Kidney (tissue), 14 donors: ENCODE measurements around the gene GALP. TPM values are rescaled to one million over a fixed set of nuclear protein-coding genes. Genes with fewer than 3 reads are reported as not detected.

Experiments
- DNase-seq, 5 donors: peaks; one replicate each; pipeline ENCODE4 v3.0.0-alpha.2; 2013 to 2020
- FAIRE-seq: peaks from 2 replicates; lab custom pipeline; 2012; peaks lifted over from hg19 to GRCh38; lab: Jason Lieb, UNC
- H3K27ac ChIP-seq, 2 donors: one replicate each; pipeline ENCODE4 v1.7.0; 2013; ENCODE audit warnings: low read depth in 2 of 2, low read length in 2 of 2, inconsistent platforms in 1 of 2
- H3K27me3 ChIP-seq: one replicate; pipeline ENCODE4 v1.7.1; 2013; ENCODE audit warnings: low read length, inconsistent platforms; ENCODE audit not compliant: control insufficient read depth, insufficient read depth
- H3K36me3 ChIP-seq, 3 donors: one replicate each; pipeline versions ENCODE4 v1.7.0 to v1.7.1; 2013; ENCODE audit warnings: low read length in 3 of 3, control low read depth in 1 of 3, inconsistent platforms in 1 of 3; ENCODE audit not compliant: insufficient read depth in 3 of 3, control insufficient read depth in 2 of 3
- H3K4me1 ChIP-seq, 3 donors: one replicate each; pipeline versions ENCODE4 v1.7.0 to v1.7.1; 2013; ENCODE audit warnings: low read length in 3 of 3, inconsistent platforms in 1 of 3, low read depth in 1 of 3; ENCODE audit not compliant: control insufficient read depth in 2 of 3, insufficient read depth in 2 of 3
- H3K4me3 ChIP-seq, 3 donors: one replicate each; pipeline versions ENCODE4 v1.7.0 to v1.8.1; 2013; ENCODE audit warnings: low read length in 3 of 3, control low read depth in 1 of 3, inconsistent platforms in 1 of 3
- H3K9ac ChIP-seq, 3 donors: one replicate each; pipeline versions ENCODE4 v1.7.0 to v1.7.1; 2013; ENCODE audit warnings: low read length in 3 of 3, control low read depth in 1 of 3, inconsistent platforms in 1 of 3
- H3K9me3 ChIP-seq, 3 donors: one replicate each; pipeline versions ENCODE4 v1.7.0 to v1.7.1; 2013; ENCODE audit warnings: low read length in 3 of 3, control low read depth in 1 of 3, inconsistent platforms in 1 of 3; ENCODE audit not compliant: control insufficient read depth in 2 of 3, insufficient read depth in 1 of 3
- intact Hi-C: fragments of 100-400 bp; cut with DNase I; formaldehyde crosslinking; loops from one replicate; pipeline ENCODE4 v1.11.1; 2022
- polyA plus RNA-seq: library from polyadenylated mRNA; stranded (reverse); fragments of 350-450 nt; fragmentation: Illumina TruSeq; extraction: RNeasy Lipid Tissue Mini Kit (QIAGEN cat#74804); gene quantifications from one replicate; pipeline ENCODE4 v1.2.3, GENCODE V29; 2014; ENCODE audit warnings: low read depth, low replicate concordance; ENCODE audit not compliant: insufficient read depth
- total RNA-seq: library from RNA; stranded (reverse); fragmentation: NEBNext Ultra II Directional; extraction: Animal tissue kit (Norgen Biotek cat#: 25700); gene quantifications from one replicate; pipeline ENCODE4 v1.2.1, GENCODE V29; 2021
- TF ChIP-seq, protein P1 (sequence below): IDR thresholded peaks from 3 replicates; pipeline ENCODE4 v1.5.1; 2012; ENCODE audit warnings: mild to moderate bottlenecking, moderate library complexity, borderline replicate concordance; ENCODE audit not compliant: insufficient read depth; ENCODE audit errors: extremely low read depth
- donor health status: control.
- donor health status: control.
- donor health status: control.
- donor health status: control.
- donor health status: control.
- donor health status: DM: yes; HTN: yes; CAD: no.
- donor health status: Normal renal cell carcinoma (clear cell type).

Gene GALP
- total and polyA plus RNA-seq, 2 donors from 2014 or later = not detected

DNA sequence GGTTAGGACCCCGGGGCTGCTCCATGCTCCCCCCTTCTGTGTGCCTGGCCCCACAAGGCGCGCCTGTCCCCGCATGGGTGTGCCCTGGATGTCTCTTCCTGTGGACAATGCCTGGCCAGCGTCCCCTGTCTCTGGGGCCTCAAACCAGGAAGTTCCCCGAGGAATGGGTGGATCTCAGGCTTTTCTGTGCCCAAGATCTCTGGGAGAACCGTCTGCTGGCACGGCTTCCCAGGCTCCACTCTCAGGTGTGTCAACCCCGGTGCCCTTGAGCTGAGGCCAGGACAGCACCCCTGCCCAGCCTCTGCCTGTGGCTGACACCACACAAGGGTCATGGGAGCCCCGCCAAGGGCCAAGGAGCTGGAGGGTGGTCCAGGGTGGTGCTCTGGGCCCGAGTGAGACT is 19.0 kb upstream of the GALP start:
- FAIRE-seq = no peak
- H3K9ac ChIP-seq = no peak overlapping the region
- H3K4me3 ChIP-seq = no peak overlapping the region
- no peaks in the 10 kb centered on the region for H3K9me3 ChIP-seq
- TF ChIP-seq, protein P1, sequence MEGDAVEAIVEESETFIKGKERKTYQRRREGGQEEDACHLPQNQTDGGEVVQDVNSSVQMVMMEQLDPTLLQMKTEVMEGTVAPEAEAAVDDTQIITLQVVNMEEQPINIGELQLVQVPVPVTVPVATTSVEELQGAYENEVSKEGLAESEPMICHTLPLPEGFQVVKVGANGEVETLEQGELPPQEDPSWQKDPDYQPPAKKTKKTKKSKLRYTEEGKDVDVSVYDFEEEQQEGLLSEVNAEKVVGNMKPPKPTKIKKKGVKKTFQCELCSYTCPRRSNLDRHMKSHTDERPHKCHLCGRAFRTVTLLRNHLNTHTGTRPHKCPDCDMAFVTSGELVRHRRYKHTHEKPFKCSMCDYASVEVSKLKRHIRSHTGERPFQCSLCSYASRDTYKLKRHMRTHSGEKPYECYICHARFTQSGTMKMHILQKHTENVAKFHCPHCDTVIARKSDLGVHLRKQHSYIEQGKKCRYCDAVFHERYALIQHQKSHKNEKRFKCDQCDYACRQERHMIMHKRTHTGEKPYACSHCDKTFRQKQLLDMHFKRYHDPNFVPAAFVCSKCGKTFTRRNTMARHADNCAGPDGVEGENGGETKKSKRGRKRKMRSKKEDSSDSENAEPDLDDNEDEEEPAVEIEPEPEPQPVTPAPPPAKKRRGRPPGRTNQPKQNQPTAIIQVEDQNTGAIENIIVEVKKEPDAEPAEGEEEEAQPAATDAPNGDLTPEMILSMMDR = no peak
- no peaks in the 10 kb centered on the region for H3K27me3 ChIP-seq
- peaks cover 4 to 17% (median 12%) of the 10 kb centered on the region in 3 donors for H3K36me3 ChIP-seq
- no peaks in the 10 kb centered on the region for H3K4me1 ChIP-seq
- intact Hi-C loops = loop anchor here (10.0 kb wide), 1 partner anchor 52 kb away; no protein-coding TSS in a partner anchor
- DNase-seq = no peak
- H3K27ac ChIP-seq = peak overlapping the region in 1 of 2 donors; percentile 51

DNA sequence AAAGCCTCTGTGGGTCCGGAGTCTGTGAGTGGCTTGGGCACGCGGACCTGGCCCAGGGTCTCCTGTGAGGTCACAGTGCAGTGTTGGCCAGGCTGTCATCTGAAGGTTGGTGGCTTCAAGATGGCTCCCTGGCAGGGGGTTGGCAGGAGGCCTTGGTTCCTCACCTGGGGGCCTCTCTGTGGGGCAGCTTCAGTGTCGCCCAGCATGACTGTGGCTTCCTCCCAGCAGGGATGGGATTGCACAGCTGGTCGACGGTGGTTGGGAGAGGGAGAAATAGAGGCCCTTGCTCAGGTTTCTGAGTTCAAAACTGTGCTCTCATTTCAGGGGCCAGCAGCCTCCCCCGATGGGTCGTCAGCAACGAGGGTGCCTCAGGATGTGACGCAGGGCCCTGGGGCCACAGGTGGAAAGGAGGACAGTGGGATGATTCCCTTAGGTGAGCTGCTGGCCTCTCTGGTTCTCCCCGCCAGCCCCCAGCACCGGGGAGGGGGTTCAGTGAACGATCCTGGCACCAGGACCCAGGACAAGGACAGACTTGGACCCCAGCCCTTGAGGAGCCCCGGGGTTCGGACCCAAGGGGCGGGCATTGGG is 17.5 kb upstream of the GALP start:
- TF ChIP-seq, protein P1 = no peak
- Histone ChIP-seq H3K9me3 (no peaks in the 10 kb centered on the region), H3K27ac (no peak overlapping the region), H3K36me3 (peaks cover 4 to 17% (median 12%) of the 10 kb centered on the region in 3 donors), H3K27me3 (no peaks in the 10 kb centered on the region), H3K9ac (no peak overlapping the region), H3K4me3 (no peak overlapping the region), H3K4me1 (no peaks in the 10 kb centered on the region)
- intact Hi-C loops = loop anchor here (10.0 kb wide), 1 partner anchor 53 kb away; no protein-coding TSS in a partner anchor
- FAIRE-seq (no peak), DNase-seq (no peak)

DNA sequence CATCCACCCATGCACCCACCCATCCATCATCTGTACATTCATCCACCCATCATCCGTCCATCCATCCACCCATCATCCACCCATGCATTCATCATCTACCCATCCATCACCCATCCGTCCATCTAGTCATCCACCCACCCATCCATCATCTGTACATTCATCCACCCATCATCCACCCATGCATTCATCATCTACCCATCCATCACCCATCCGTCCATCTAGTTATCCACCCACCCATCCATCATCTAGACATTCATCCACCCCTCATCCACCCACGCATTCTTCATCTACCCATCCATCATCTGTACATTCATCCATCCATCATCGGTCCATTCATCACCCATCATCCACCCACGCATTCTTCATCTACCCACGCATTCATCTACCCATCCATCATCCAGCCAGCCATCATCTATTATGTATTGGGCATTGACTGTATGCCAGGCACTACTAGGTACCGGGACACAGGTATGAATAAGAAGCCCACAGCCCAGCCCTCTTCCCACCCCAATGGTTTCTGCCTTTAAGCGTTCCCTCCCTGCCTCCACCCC is 16.7 kb upstream of the GALP start:
- TF ChIP-seq, protein P1 = no peak
- Histone ChIP-seq H3K27me3 (no peaks in the 10 kb centered on the region), H3K9ac (no peak overlapping the region), H3K9me3 (no peaks in the 10 kb centered on the region), H3K4me3 (no peak overlapping the region), H3K4me1 (no peaks in the 10 kb centered on the region), H3K36me3 (peaks cover 4 to 17% (median 12%) of the 10 kb centered on the region in 3 donors), H3K27ac (no peak overlapping the region)
- DNase-seq (no peak), FAIRE-seq (no peak)
- intact Hi-C loops = loop anchor here (10.0 kb wide), 1 partner anchor 54 kb away; no protein-coding TSS in a partner anchor
